OCI-LY3 (cell line): ENCODE results near the gene UBQLN1.

Experiments used
- H2AFZ ChIP-seq: fragments of 200-600, 300-600 bp; shearing (Covaris generic); 2 replicates; pipeline ENCODE4 v1.6.0; 2014; ENCODE audit warnings: antibody characterized with exemption, low read depth, low read length
- H3K27ac ChIP-seq: fragments of 200-600, 300-600 bp; sonication (generic); 2 replicates; pipeline ENCODE4 v1.5.1; 2014; ENCODE audit warnings: mild to moderate bottlenecking, low read length, moderate library complexity, mixed read lengths
- H3K27me3 ChIP-seq: fragments of 200-600, 300-600 bp; sonication (generic); 2 replicates; pipeline ENCODE4 v1.6.1; 2014; ENCODE audit warnings: low read depth, low read length, mixed read lengths
- H3K36me3 ChIP-seq: fragments of 200-600, 300-600 bp; sonication (generic); replicated peaks from 2 replicates; pipeline ENCODE3; 2014; ENCODE audit warnings: low read depth, low read length, mixed read lengths
- H3K4me1 ChIP-seq: fragments of 300-600, 200-600 bp; sonication (generic); 2 replicates; pipeline ENCODE4 v1.6.1; 2014; ENCODE audit warnings: low read length, mixed read lengths
- H3K4me2 ChIP-seq: fragments of 200-600, 300-600 bp; sonication (generic); 2 replicates; pipeline ENCODE4 v1.6.1; 2014; ENCODE audit warnings: low read length, mixed read lengths
- H3K4me3 ChIP-seq: fragments of 300-600, 200-600 bp; sonication (generic); 2 replicates; pipeline ENCODE4 v1.5.1; 2014; ENCODE audit warnings: antibody characterized with exemption, mild to moderate bottlenecking, low read length, moderate library complexity
- H3K79me2 ChIP-seq: fragments of 300-600, 200-600 bp; shearing (Covaris generic); 2 replicates; pipeline ENCODE4 v1.6.1; 2014; ENCODE audit warnings: mild to moderate bottlenecking, low read length, mixed read lengths
- H3K9ac ChIP-seq: fragments of 300-600, 200-600 bp; shearing (Covaris generic); 2 replicates; pipeline ENCODE4 v1.6.0; 2014; ENCODE audit warnings: mild to moderate bottlenecking, low read length, moderate library complexity
- H3K9me3 ChIP-seq: fragments of 200-600, 300-600 bp; shearing (Covaris generic); 2 replicates; pipeline ENCODE4 v1.6.1; 2014; ENCODE audit warnings: low read length, mixed read lengths; ENCODE audit not compliant: insufficient read depth
- H4K20me1 ChIP-seq: fragments of 200-600, 300-600 bp; sonication (generic); 2 replicates; pipeline ENCODE4 v1.6.1; 2016; ENCODE audit warnings: low read length, mixed read lengths; ENCODE audit not compliant: insufficient read depth
- EZH2phosphoT487 ChIP-seq: fragments of 200-600 bp; shearing (Covaris generic); IDR thresholded peaks from 2 replicates; pipeline ENCODE4 v1.6.1; 2018; ENCODE audit warnings: antibody characterized with exemption, mixed run types, low read depth
- TF ChIP-seq, protein P1 (sequence below): fragments of 200-600, 300-600 bp; sonication (generic); IDR thresholded peaks from 2 replicates; pipeline ENCODE4 v1.5.1; 2014; ENCODE audit warnings: antibody characterized with exemption, low read length, low read depth

The UBQLN1 gene

GRCh38 chr9:83665580-83666200, 42.1 kb downstream of the UBQLN1 start:
- H3K36me3 ChIP-seq, result peaks cover 50% of the 10 kb centered on the region
- no peak overlapping the region for H3K9ac ChIP-seq

DNA sequence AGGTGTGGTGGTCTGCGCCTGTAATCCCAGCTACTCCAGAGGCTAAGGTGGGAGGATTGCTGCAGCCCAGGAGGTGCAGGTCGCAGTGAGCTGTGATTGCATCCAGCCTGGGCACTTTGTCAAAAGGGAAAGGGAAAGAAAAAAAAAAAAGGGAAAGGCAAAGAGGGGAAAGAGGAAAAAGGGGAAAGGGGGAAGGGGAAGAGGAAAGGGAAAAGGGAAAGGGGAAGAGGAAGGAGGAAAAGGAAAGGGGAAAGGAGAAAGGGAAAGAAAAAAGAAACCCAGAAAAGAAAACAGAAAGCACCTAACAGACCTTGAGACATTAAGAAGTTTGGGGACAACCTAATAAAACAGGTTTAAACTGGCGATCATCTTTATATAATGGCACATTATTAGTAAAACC, 44.8 kb downstream of the UBQLN1 start:
- Histone ChIP-seq H3K9me3 (no peaks in the 10 kb centered on the region), H3K9ac (no peak overlapping the region), H3K79me2 (peaks cover 10% of the 10 kb centered on the region), H3K27ac (no peak overlapping the region), H2AFZ (no peak overlapping the region), H3K4me3 (no peak overlapping the region), H3K4me2 (no peak overlapping the region), H3K36me3 (peaks cover 58% of the 10 kb centered on the region), H3K27me3 (no peaks in the 10 kb centered on the region), H3K4me1 (peaks cover 18% of the 10 kb centered on the region), H4K20me1 (peaks cover 12% of the 10 kb centered on the region; the same call in 1 of the 2 replicates)
- no peak for TF ChIP-seq EZH2phosphoT487
- TF ChIP-seq, protein P1, sequence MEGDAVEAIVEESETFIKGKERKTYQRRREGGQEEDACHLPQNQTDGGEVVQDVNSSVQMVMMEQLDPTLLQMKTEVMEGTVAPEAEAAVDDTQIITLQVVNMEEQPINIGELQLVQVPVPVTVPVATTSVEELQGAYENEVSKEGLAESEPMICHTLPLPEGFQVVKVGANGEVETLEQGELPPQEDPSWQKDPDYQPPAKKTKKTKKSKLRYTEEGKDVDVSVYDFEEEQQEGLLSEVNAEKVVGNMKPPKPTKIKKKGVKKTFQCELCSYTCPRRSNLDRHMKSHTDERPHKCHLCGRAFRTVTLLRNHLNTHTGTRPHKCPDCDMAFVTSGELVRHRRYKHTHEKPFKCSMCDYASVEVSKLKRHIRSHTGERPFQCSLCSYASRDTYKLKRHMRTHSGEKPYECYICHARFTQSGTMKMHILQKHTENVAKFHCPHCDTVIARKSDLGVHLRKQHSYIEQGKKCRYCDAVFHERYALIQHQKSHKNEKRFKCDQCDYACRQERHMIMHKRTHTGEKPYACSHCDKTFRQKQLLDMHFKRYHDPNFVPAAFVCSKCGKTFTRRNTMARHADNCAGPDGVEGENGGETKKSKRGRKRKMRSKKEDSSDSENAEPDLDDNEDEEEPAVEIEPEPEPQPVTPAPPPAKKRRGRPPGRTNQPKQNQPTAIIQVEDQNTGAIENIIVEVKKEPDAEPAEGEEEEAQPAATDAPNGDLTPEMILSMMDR, result no peak

More at GRCh38 chr9:83665580-83666200, 42.1 kb downstream of the UBQLN1 start:
- no peaks in the 10 kb centered on the region for H3K9me3 ChIP-seq
- peaks cover 17% of the 10 kb centered on the region for H3K4me1 ChIP-seq
- peaks cover 10% of the 10 kb centered on the region for H3K79me2 ChIP-seq
- H3K27me3 ChIP-seq, result no peaks in the 10 kb centered on the region
- no peak overlapping the region for H3K4me3 ChIP-seq
- TF ChIP-seq EZH2phosphoT487, result no peak
- TF ChIP-seq, protein P1, result no peak
- H4K20me1 ChIP-seq, result peaks cover 9% of the 10 kb centered on the region; the same call in 1 of the 2 replicates
- no peak overlapping the region for H2AFZ ChIP-seq
- peak overlapping the region; percentile 48 for H3K27ac ChIP-seq
- peak overlapping the region; percentile 8 for H3K4me2 ChIP-seq

GRCh38 chr9:83656952-83657351, 50.8 kb downstream of the UBQLN1 start:
- H3K27me3 ChIP-seq, result no peaks in the 10 kb centered on the region
- H2AFZ ChIP-seq, result no peak overlapping the region
- peak overlapping the region; percentile 45 for H3K27ac ChIP-seq
- peaks cover 26% of the 10 kb centered on the region for H3K4me1 ChIP-seq
- H3K4me3 ChIP-seq, result 0 out of 2 replicates have a peak overlapping the region, but pooled peaks have one; percentile 24
- peaks cover 19% of the 10 kb centered on the region; the same call in 1 of the 2 replicates for H4K20me1 ChIP-seq
- H3K9ac ChIP-seq, result no peak overlapping the region; the same call in 1 of the 2 replicates
- peak overlapping the region; percentile 53 for H3K4me2 ChIP-seq
- no peaks in the 10 kb centered on the region for H3K9me3 ChIP-seq
- no peak for TF ChIP-seq EZH2phosphoT487
- TF ChIP-seq, protein P1, result no peak
- peaks cover 4% of the 10 kb centered on the region; the same call in 1 of the 2 replicates for H3K79me2 ChIP-seq
- peaks cover 71% of the 10 kb centered on the region for H3K36me3 ChIP-seq

GRCh38 chr9:83656032-83656680, 51.6 kb downstream of the UBQLN1 start:
- Histone ChIP-seq H3K36me3 (peaks cover 71% of the 10 kb centered on the region), H3K9ac (no peak overlapping the region), H4K20me1 (peaks cover 19% of the 10 kb centered on the region; the same call in 1 of the 2 replicates), H3K4me3 (no peak overlapping the region), H3K79me2 (peaks cover 4% of the 10 kb centered on the region; the same call in 1 of the 2 replicates), H3K27ac (peak overlapping the region; percentile 45), H3K27me3 (no peaks in the 10 kb centered on the region), H3K4me1 (peaks cover 31% of the 10 kb centered on the region), H3K4me2 (peak overlapping the region; percentile 53), H2AFZ (no peak overlapping the region), H3K9me3 (no peaks in the 10 kb centered on the region)
- TF ChIP-seq, protein P1, result no peak
- no peak for TF ChIP-seq EZH2phosphoT487
